ENCODE data around the gene C21orf91. TPM values are rescaled to one million over a fixed set of nuclear protein-coding genes. Genes with fewer than 3 reads are reported as not detected.

C21orf91 gene
- total RNA-seq, 4 donors from 2014 or later = 7.9 to 10.9 (median 9.1) TPM

DNA sequence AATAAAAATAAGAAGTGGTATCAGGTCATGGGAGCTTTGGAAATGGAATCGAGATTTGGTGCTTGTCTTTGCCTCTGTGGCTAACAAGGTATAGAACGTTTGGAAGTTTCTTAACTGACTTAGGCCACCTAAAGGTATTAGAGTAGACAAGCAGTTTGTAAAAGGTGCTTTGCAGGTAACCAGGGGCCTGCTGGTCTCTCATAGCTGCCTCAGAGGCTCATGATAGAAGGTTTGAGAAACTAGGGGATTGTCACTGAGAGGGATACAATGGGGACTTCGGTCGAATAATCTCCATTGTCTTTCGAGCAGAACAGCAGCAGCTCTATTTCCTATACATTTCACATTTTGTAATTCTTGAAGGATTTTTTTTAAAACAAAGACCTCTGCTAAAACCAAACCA lies 37.6 kb downstream of the C21orf91 start:
- Histone ChIP-seq H3K9me3 (no peaks in the 10 kb centered on the region), H3K4me3 (no peak overlapping the region), H3K27me3 (no peaks in the 10 kb centered on the region), H3K4me1 (peaks cover 0 to 5% (median 0%) of the 10 kb centered on the region in 4 donors), H3K27ac (replicated peaks in 1 of 4) (no peak overlapping the region), H3K36me3 (peaks cover 3 to 13% (median 4%) of the 10 kb centered on the region in 4 donors)
- no peak for DNase-seq (ENCODE audit: extremely low spot score)
- intact Hi-C loops (cut with DNase I) = no loop called here
- TF ChIP-seq POLR2A (IDR thresholded peaks at IDR 0.05; ENCODE audit: low read depth) (no peak), POLR2AphosphoS5 (IDR thresholded peaks at IDR 0.05) (no peak), EP300 (IDR thresholded peaks at IDR 0.05) (no peak)
- TF ChIP-seq, protein P1, sequence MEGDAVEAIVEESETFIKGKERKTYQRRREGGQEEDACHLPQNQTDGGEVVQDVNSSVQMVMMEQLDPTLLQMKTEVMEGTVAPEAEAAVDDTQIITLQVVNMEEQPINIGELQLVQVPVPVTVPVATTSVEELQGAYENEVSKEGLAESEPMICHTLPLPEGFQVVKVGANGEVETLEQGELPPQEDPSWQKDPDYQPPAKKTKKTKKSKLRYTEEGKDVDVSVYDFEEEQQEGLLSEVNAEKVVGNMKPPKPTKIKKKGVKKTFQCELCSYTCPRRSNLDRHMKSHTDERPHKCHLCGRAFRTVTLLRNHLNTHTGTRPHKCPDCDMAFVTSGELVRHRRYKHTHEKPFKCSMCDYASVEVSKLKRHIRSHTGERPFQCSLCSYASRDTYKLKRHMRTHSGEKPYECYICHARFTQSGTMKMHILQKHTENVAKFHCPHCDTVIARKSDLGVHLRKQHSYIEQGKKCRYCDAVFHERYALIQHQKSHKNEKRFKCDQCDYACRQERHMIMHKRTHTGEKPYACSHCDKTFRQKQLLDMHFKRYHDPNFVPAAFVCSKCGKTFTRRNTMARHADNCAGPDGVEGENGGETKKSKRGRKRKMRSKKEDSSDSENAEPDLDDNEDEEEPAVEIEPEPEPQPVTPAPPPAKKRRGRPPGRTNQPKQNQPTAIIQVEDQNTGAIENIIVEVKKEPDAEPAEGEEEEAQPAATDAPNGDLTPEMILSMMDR (IDR thresholded peaks at IDR 0.05) = no peak
- 84% methylated on average over 5 of the region's 5 CpGs for WGBS

DNA sequence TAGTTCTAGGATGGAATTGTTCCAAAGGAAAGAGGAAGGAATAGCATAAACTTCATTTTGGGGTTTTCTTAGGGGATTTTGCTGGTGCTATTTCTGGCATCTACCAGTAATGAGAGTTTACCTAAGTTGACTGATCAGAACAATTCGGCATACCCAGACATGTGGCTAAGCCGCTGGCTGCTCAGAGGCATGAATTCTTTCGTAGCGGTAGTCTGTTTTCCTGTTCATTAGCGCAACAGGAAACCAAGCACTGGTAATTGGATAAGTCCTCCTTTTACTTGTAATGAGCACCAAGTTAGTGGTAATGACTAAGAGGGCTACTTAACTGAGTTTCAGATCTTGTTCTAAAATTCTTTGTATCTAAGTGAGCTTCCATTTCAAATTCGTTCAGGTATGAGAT lies 38.6 kb downstream of the C21orf91 start:
- TF ChIP-seq EP300 (IDR thresholded peaks at IDR 0.05) (no peak), POLR2AphosphoS5 (IDR thresholded peaks at IDR 0.05) (no peak), POLR2A (IDR thresholded peaks at IDR 0.05; ENCODE audit: low read depth) (no peak)
- TF ChIP-seq, protein P1 (IDR thresholded peaks at IDR 0.05) = no peak
- Histone ChIP-seq H3K4me1 (peaks cover 0 to 5% (median 0%) of the 10 kb centered on the region in 4 donors), H3K27ac (replicated peaks in 1 of 4) (no peak overlapping the region), H3K4me3 (no peak overlapping the region), H3K27me3 (no peaks in the 10 kb centered on the region), H3K9me3 (no peaks in the 10 kb centered on the region), H3K36me3 (peaks cover 0 to 7% (median 0%) of the 10 kb centered on the region in 4 donors)
- no peak for DNase-seq (ENCODE audit: extremely low spot score)
- WGBS = 69% methylated on average over 6 of the region's 6 CpGs
- intact Hi-C loops (cut with DNase I) = no loop called here

DNA sequence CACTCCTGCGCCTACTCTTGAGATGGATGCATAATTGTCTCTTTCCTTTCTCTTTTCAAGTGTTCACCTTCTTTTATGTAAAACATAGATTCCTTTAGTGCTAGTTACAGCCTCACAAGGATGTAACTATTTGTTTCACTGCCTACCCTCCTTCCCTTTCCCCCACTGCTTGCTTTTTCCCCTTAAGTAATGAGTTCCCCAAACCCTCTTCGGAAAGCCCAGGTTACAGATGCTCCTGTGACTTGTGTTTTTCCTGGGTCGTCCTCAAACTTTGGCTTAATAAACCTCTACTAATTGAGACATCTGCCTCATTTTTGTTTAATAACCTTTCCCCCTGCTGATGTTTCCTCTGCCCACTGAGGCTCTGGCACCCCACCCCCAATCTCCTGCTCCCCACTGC lies 39.2 kb downstream of the C21orf91 start:
- WGBS = 92% methylated on average over 3 of the region's 3 CpGs
- no peak for DNase-seq (ENCODE audit: extremely low spot score)
- H3K4me3 ChIP-seq = no peak overlapping the region
- H3K9me3 ChIP-seq = no peaks in the 10 kb centered on the region
- no peaks in the 10 kb centered on the region for H3K27me3 ChIP-seq
- H3K27ac ChIP-seq (replicated peaks in 1 of 4) = no peak overlapping the region
- intact Hi-C loops (cut with DNase I) = no loop called here
- peaks cover 0 to 5% (median 0%) of the 10 kb centered on the region in 4 donors for H3K4me1 ChIP-seq
- TF ChIP-seq POLR2A (IDR thresholded peaks at IDR 0.05; ENCODE audit: low read depth) (no peak), EP300 (IDR thresholded peaks at IDR 0.05) (no peak), POLR2AphosphoS5 (IDR thresholded peaks at IDR 0.05) (no peak)
- TF ChIP-seq, protein P1 (IDR thresholded peaks at IDR 0.05) = no peak
- H3K36me3 ChIP-seq = peaks cover 0 to 1% (median 0%) of the 10 kb centered on the region in 4 donors

DNA sequence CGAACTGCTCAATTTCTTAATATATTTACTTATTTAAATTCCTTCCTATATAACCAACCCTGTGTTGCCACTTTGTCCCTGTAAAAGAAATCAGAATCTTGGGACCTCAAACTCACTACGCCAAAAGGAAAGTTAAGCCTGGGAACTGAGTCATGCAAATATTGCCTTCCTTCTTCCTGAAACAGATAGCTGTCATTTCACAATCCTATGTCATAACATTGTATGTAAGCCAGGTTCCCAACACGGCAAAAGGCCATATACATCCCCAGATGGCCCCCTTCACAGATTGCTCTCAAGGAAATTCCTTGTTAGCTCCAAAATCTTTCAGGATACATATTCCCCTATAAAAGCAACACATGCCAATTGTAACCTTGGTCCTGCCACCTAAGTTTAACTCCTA lies 39.7 kb downstream of the C21orf91 start:
- H3K27ac ChIP-seq (replicated peaks in 1 of 4) = no peak overlapping the region
- no peak for DNase-seq (ENCODE audit: extremely low spot score)
- peaks cover 0 to 5% (median 0%) of the 10 kb centered on the region in 4 donors for H3K4me1 ChIP-seq
- TF ChIP-seq, protein P1 (IDR thresholded peaks at IDR 0.05) = no peak
- no peak for TF ChIP-seq POLR2A (IDR thresholded peaks at IDR 0.05; ENCODE audit: low read depth)
- TF ChIP-seq POLR2AphosphoS5 (IDR thresholded peaks at IDR 0.05) = no peak
- no peak for TF ChIP-seq EP300 (IDR thresholded peaks at IDR 0.05)
- H3K9me3 ChIP-seq = no peaks in the 10 kb centered on the region
- 74% methylated on average over 3 of the region's 3 CpGs for WGBS
- H3K36me3 ChIP-seq = no peaks in the 10 kb centered on the region
- no peaks in the 10 kb centered on the region for H3K27me3 ChIP-seq
- intact Hi-C loops (cut with DNase I) = no loop called here
- no peak overlapping the region for H3K4me3 ChIP-seq
